Fibroblast of villous mesenchyme (primary cell): ENCODE measurements around the gene NUFIP1. TPM values are rescaled to one million over a fixed set of nuclear protein-coding genes. Genes with fewer than 3 reads are reported as not detected.
"Not testable (repeated sequence)": the region's sequence is repeated elsewhere in the genome, so short reads cannot be mapped to it uniquely, and the experiment has no call there.

Experiments
- DNase-seq: peaks from one replicate; pipeline ENCODE4 v3.0.0-alpha.2; 2010; ENCODE audit warnings: low read depth
- H3K4me3 ChIP-seq: 2 replicates; pipeline ENCODE4 v1.5.1; 2011; ENCODE audit warnings: low read depth, mild to moderate bottlenecking, low read length
- total RNA-seq: library from RNA; depleted of rRNA; stranded (reverse); fragments of >200 nt; gene quantifications from 2 replicates; pipeline ENCODE4 v1.2.3, GENCODE V29; 2012
- TF ChIP-seq, protein P1 (sequence below): IDR thresholded peaks from 2 replicates; pipeline ENCODE4 v1.5.1; 2012; ENCODE audit warnings: low read depth, mild to moderate bottlenecking, low read length; ENCODE audit not compliant: insufficient read depth

NUFIP1 gene
- total RNA-seq, 1 donor = 4.7 TPM

DNA sequence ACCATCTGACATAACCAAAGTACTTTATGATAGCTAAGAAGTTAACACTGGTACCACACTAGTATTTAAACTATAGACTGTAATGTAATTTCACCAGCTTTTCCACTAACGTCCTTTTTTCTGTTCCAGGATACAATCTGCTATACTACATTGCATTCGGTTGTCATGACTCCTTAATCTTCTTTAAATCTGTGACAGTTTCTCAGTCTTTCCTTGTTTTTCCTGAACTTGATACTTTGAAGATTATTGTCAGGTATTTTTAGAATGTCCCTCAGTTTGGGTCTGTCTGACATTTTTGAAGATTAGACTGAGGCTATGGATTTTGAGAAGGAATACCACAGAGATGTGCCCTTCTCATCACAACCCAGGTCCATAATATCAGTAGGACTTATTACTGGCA lies 36.6 kb downstream of the NUFIP1 start:
- no peak overlapping the region for H3K4me3 ChIP-seq
- TF ChIP-seq, protein P1, sequence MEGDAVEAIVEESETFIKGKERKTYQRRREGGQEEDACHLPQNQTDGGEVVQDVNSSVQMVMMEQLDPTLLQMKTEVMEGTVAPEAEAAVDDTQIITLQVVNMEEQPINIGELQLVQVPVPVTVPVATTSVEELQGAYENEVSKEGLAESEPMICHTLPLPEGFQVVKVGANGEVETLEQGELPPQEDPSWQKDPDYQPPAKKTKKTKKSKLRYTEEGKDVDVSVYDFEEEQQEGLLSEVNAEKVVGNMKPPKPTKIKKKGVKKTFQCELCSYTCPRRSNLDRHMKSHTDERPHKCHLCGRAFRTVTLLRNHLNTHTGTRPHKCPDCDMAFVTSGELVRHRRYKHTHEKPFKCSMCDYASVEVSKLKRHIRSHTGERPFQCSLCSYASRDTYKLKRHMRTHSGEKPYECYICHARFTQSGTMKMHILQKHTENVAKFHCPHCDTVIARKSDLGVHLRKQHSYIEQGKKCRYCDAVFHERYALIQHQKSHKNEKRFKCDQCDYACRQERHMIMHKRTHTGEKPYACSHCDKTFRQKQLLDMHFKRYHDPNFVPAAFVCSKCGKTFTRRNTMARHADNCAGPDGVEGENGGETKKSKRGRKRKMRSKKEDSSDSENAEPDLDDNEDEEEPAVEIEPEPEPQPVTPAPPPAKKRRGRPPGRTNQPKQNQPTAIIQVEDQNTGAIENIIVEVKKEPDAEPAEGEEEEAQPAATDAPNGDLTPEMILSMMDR = no peak
- no peak for DNase-seq

DNA sequence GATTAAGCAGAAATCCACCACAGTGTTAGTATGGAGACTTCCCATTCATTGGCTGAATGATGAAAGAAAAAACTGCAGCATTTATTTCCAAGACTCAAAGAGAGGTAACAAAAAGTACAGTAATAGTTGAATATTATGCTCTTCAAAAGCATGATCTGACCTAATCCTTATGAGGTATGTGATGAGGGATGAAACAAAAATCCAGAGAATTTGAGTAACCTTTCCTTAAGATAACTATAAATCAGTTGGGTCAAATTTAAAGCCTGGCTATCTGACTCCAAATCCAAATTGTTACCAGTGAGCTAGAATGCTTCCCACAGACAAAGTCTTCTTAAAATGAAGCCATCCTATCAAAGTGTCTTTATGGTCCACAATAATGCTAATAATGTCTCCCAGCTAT lies 38.1 kb downstream of the NUFIP1 start:
- H3K4me3 ChIP-seq = no peak overlapping the region
- DNase-seq = no peak

DNA sequence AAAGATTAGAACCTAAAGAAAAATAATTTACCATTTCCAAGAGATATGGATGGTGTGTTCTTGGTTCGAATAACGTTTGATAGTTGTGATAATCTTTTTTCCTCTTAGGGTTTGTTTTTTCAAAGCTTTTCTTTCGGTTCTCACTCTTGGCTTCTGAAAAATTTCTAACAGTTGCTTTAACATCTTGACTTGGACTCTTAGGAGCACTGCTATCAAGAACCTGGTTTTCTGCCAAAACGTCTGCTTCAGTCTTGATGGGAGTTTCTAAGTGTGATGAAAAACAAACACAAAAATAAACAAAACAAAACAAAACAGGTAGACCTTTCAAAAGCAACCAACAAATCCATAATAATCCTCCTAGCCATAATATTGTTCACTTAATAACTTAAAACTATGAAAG lies 45.9 kb downstream of the NUFIP1 start:
- H3K4me3 ChIP-seq, DNase-seq: not testable (repeated sequence)

More for the DNA sequence above, 38.1 kb downstream of the NUFIP1 start:
- TF ChIP-seq, protein P1 = no peak

DNA sequence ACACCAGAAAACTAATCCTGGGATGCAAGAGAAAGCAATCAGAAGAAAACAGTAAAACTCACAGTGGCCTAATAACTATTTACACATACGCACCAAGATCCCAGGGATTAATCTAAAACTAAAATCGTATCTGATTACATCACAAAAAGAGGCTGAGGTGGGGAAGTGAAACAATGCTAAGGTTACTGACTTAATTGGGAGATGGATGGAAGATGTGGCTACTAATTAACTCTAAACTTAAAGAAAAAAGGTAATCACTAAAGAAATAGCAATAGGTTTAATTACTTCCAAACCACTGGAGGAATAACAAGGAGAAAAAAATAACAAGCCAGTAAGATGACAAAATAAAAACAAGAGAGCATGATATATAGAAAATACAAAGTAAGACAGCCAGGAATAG lies 50.4 kb downstream of the NUFIP1 start:
- no peak for DNase-seq
- no peak overlapping the region for H3K4me3 ChIP-seq

DNA sequence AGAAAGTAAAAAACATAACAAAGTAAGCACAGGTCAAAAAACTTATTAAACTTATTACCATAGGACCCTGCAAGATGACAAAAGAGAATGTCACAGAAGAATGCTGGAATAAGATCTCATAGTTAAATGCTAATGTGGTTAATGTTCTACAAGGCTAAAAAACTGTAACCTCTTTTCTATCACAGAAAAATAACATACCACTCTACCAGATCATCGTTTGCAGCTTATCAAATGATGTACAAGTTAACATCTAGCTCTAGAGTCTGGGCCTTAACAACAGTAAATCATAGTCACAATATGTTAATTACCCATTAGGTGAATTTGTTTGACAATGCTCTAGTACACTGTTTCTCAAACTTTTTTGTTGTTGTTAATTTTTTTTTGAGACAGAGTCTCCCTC lies 53.0 kb downstream of the NUFIP1 start:
- no peak overlapping the region for H3K4me3 ChIP-seq
- DNase-seq = no peak
- TF ChIP-seq, protein P1 = no peak

More for the DNA sequence above, 50.4 kb downstream of the NUFIP1 start:
- TF ChIP-seq, protein P1 = no peak

DNA sequence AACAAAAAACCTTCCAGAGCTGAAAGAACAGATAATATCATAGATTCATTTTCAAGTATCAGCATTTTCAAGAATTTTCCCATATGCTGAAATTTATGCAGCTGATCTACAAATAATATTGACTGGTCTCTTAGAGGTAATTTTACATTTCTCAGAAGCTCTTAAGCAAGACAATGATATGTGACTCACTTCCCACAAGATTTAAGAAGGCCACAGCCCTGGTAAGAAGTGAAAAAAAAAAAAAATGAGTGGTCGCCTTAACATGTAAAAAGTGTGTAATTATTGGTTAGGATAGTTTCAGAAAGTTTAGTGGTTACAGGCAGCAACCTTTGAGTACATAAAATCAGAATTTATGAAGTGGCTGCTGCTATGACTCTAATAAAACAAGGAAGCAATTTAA lies 54.5 kb downstream of the NUFIP1 start:
- TF ChIP-seq, protein P1 = no peak
- no peak overlapping the region for H3K4me3 ChIP-seq
- peak; percentile 51 for DNase-seq

DNA sequence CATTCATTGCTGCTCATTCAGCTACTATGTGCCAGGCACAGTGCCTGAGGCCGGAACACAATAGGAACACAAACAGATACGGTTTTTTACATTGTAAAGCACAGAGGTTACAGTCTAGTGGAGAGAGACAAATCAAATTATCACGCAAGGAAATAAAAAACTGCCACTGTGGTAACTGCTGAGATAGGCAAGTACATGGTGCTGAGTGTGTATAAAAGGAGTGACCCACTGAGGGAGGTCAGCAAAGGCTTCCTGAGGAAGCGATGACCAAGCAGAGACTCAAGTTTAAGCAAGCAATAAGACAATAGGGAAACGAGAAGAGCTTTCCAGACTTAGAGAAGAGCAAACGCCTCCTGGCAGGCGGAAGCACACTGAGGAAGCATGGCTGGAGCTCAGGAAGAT lies 56.4 kb downstream of the NUFIP1 start:
- no peak overlapping the region for H3K4me3 ChIP-seq
- TF ChIP-seq, protein P1 = no peak
- DNase-seq = peak; percentile 38
